Neural cell (in vitro differentiated cells): ENCODE measurements around the gene JDP2. TPM values are rescaled to one million over a fixed set of nuclear protein-coding genes. Genes with fewer than 3 reads are reported as not detected.

Experiments
- H2AFZ ChIP-seq: fragments of 200-600, 300-800 bp; sonication (generic), shearing (Covaris generic); 2 replicates; pipeline ENCODE4 v1.6.0; 2014; ENCODE audit warnings: low read depth, mild to moderate bottlenecking, antibody characterized with exemption, low read length, moderate library complexity
- H3F3A ChIP-seq: fragments of 200-600 bp; shearing (Covaris generic); 2 replicates; pipeline ENCODE4 v1.6.1; 2016; ENCODE audit warnings: mild to moderate bottlenecking, moderate library complexity, mixed read lengths, antibody characterized with exemption, low read length; ENCODE audit not compliant: insufficient read depth, poor library complexity, severe bottlenecking
- H3K27ac ChIP-seq: fragments of 200-600, 300-800 bp; sonication (generic), shearing (Covaris generic); 2 replicates; pipeline ENCODE4 v1.5.1; 2014; ENCODE audit warnings: mild to moderate bottlenecking, low read length, moderate library complexity
- H3K27me3 ChIP-seq: fragments of 300-800, 200-600 bp; sonication (generic), shearing (Covaris generic); 2 replicates; pipeline ENCODE4 v1.6.0; 2014; ENCODE audit warnings: mild to moderate bottlenecking, low read depth, low read length, moderate library complexity; ENCODE audit not compliant: insufficient read depth
- H3K36me3 ChIP-seq: fragments of 300-800, 200-600 bp; sonication (generic), shearing (Covaris generic); 2 replicates; pipeline ENCODE4 v1.5.1; 2014; ENCODE audit warnings: mild to moderate bottlenecking, antibody characterized with exemption, low read length, moderate library complexity; ENCODE audit not compliant: insufficient read depth
- H3K4me2 ChIP-seq: fragments of 300-800, 200-600 bp; sonication (generic), shearing (Covaris generic); 2 replicates; pipeline ENCODE4 v1.6.0; 2014; ENCODE audit warnings: mild to moderate bottlenecking, low read length
- H3K4me3 ChIP-seq: fragments of 300-800, 200-600 bp; sonication (generic), shearing (Covaris generic); 2 replicates; pipeline ENCODE4 v1.5.1; 2014; ENCODE audit warnings: mild to moderate bottlenecking, low read length, moderate library complexity
- H3K79me2 ChIP-seq: fragments of 200-600 bp; shearing (Covaris generic); replicated peaks from 2 replicates; pipeline ENCODE4 v1.6.0; 2014; ENCODE audit warnings: mild to moderate bottlenecking, low read length, moderate library complexity; ENCODE audit not compliant: insufficient read depth
- H3K9ac ChIP-seq: fragments of 300-800, 200-600 bp; sonication (generic), shearing (Covaris generic); 2 replicates; pipeline ENCODE4 v1.6.1; 2016; ENCODE audit warnings: mild to moderate bottlenecking, low read length, mixed read lengths
- H3K9me2 ChIP-seq: fragments of 200-600 bp; shearing (Covaris generic); 2 replicates; pipeline ENCODE4 v1.6.1; 2016; ENCODE audit warnings: mild to moderate bottlenecking, low read length, mixed read lengths; ENCODE audit not compliant: insufficient read depth
- H3K9me3 ChIP-seq: fragments of 200-600, 300-800 bp; sonication (generic), shearing (Covaris generic); 2 replicates; pipeline ENCODE4 v1.6.1; 2016; ENCODE audit warnings: mild to moderate bottlenecking, mixed run types, low read length, moderate library complexity, mixed read lengths
- H4K20me1 ChIP-seq: fragments of 200-600 bp; shearing (Covaris generic); 2 replicates; pipeline ENCODE4 v1.6.1; 2016; ENCODE audit warnings: mild to moderate bottlenecking, mixed run types; ENCODE audit not compliant: insufficient read depth
- CTCF ChIP-seq: fragments of 450-650 bp; IDR thresholded peaks from 2 replicates; pipeline ENCODE4 v1.5.1; 2014; ENCODE audit warnings: antibody characterized with exemption, mild to moderate bottlenecking, moderate library complexity; ENCODE audit not compliant: poor library complexity, severe bottlenecking
- EP300 ChIP-seq: fragments of 450-650 bp; conservative IDR thresholded peaks from 2 replicates; pipeline ENCODE4 v1.6.1; 2014; ENCODE audit warnings: antibody characterized with exemption, mild to moderate bottlenecking, moderate library complexity; ENCODE audit not compliant: poor library complexity, severe bottlenecking
- EZH2 ChIP-seq: fragments of 200-600, 300-800 bp; shearing (Covaris generic), sonication (generic); IDR thresholded peaks from 2 replicates; pipeline ENCODE4 v1.6.1; 2014; ENCODE audit warnings: antibody characterized with exemption, low read length, borderline replicate concordance, mild to moderate bottlenecking; ENCODE audit not compliant: insufficient read depth, poor library complexity, severe bottlenecking
- MXI1 ChIP-seq: fragments of 450-650 bp; conservative IDR thresholded peaks from 2 replicates; pipeline ENCODE4 v1.6.1; 2014; ENCODE audit warnings: antibody characterized with exemption, mild to moderate bottlenecking; ENCODE audit not compliant: poor library complexity, severe bottlenecking
- POLR2AphosphoS5 ChIP-seq: IDR thresholded peaks from 2 replicates; pipeline ENCODE4 v1.6.1; 2012
- RAD21 ChIP-seq: fragments of 450-650 bp; conservative IDR thresholded peaks from 2 replicates; pipeline ENCODE4 v1.6.1; 2014; ENCODE audit warnings: antibody characterized with exemption, mild to moderate bottlenecking, moderate library complexity
- REST ChIP-seq: IDR thresholded peaks from 2 replicates; pipeline ENCODE4 v1.6.1; 2012; ENCODE audit warnings: borderline replicate concordance
- SMC3 ChIP-seq: fragments of 450-650 bp; conservative IDR thresholded peaks from 2 replicates; pipeline ENCODE4 v1.6.1; 2014; ENCODE audit warnings: antibody characterized with exemption, mild to moderate bottlenecking, moderate library complexity; ENCODE audit not compliant: poor library complexity
- TAF1 ChIP-seq: IDR thresholded peaks from 2 replicates; pipeline ENCODE4 v1.6.1; 2012; ENCODE audit warnings: low read depth
- polyA plus RNA-seq: library from polyadenylated mRNA; depleted of rRNA; stranded (reverse); fragments of >200 nt; gene quantifications from 2 replicates; pipeline ENCODE4 v1.2.3, GENCODE V29; 2014

JDP2 gene
- polyA plus RNA-seq, 1 donor from 2014 or later, result 20.3 TPM

GRCh38 chr14:75497701-75498100 is 69.9 kb downstream of the JDP2 start:
- H4K20me1 ChIP-seq, result no peaks in the 10 kb centered on the region

DNA sequence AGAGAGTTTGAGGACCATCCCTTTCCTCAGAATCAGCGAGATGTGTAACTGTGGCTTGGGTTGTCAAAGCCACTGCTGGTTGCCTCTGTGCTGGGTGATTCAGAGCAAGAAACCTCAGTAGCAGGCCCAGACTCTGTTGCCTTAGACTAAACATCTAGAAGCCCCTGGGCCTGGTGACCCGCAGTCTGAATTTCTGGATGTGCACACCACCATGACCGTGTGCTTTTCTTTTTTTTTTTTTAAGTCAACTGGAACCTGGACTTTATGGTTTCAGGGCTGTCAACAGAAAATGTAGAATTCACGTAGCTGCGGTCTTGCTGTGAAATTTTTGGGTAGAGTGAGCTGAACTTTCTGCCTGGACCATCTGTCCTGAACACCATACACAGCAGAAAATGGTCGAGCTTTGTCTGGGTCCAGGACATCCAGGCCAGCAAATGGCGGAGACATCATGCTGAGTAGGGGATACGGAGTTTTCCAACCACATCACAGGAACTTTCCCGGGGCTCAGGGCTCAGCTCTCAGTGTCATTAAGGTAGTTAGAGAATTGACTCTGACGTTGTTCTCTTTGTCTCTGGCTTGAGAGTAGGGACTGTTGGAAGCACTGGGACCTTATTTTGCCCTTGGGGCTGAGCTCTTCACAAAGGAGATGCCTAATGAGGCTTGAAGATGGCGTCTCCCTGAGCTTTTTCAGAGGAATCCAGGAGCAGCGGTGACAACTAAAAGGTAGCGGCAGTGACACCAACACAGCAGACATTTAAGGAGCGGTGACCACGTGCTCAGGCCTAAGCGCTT is 71.5 kb downstream of the JDP2 start:
- no peaks in the 10 kb centered on the region for H3K9me2 ChIP-seq
- no peak overlapping the region for H3K9ac ChIP-seq
- H4K20me1 ChIP-seq, result no peaks in the 10 kb centered on the region
- H3F3A ChIP-seq, result no peaks in the 10 kb centered on the region
- no peak overlapping the region for H3K4me2 ChIP-seq
- no peaks in the 10 kb centered on the region for H3K36me3 ChIP-seq
- H3K9me3 ChIP-seq, result no peaks in the 10 kb centered on the region
- no peaks in the 10 kb centered on the region for H3K79me2 ChIP-seq
- H3K27me3 ChIP-seq, result no peaks in the 10 kb centered on the region
- H2AFZ ChIP-seq, result no peak overlapping the region
- no peak overlapping the region for H3K27ac ChIP-seq
- H3K4me3 ChIP-seq, result no peak overlapping the region
- TF ChIP-seq CTCF (no peak), SMC3 (no peak), POLR2AphosphoS5 (no peak), REST (no peak), EP300 (no peak)

More at GRCh38 chr14:75497701-75498100, 69.9 kb downstream of the JDP2 start:
- no peak for TF ChIP-seq REST
- TF ChIP-seq SMC3, result no peak
- no peak for TF ChIP-seq POLR2AphosphoS5
- no peak for TF ChIP-seq EP300
- no peak for TF ChIP-seq RAD21
- TF ChIP-seq EZH2, result no peak
- TF ChIP-seq CTCF, result no peak
- TF ChIP-seq TAF1, result no peak
- TF ChIP-seq MXI1, result no peak
- H3K79me2 ChIP-seq, result no peaks in the 10 kb centered on the region
- no peak overlapping the region for H3K4me3 ChIP-seq
- H3K4me2 ChIP-seq, result no peak overlapping the region
- no peak overlapping the region for H3K9ac ChIP-seq
- H3K36me3 ChIP-seq, result no peaks in the 10 kb centered on the region
- H3K27me3 ChIP-seq, result no peaks in the 10 kb centered on the region
- no peaks in the 10 kb centered on the region for H3K9me2 ChIP-seq
- no peak overlapping the region for H2AFZ ChIP-seq
- no peak overlapping the region for H3K27ac ChIP-seq
- no peaks in the 10 kb centered on the region for H3K9me3 ChIP-seq
- no peaks in the 10 kb centered on the region for H3F3A ChIP-seq
